ENCODE results near the gene CCDC69. TPM values are rescaled to one million over a fixed set of nuclear protein-coding genes. Genes with fewer than 3 reads are reported as not detected.
A peak's percentile ranks its signal among the peaks of the same experiment; 100 is the strongest.

CCDC69 gene
- total RNA-seq, 6 experiments from 2014 or later: 11.8 to 30.9 (median 22.9) TPM

GRCh38 chr5:151253605-151253950 lies 29.7 kb upstream of the CCDC69 start:
- ATAC-seq (no peak), DNase-seq (no peak)
- TF ChIP-seq POLR2A (IDR thresholded peaks at IDR 0.05): no peak
- TF ChIP-seq CTCF (IDR thresholded peaks at IDR 0.05): no peak
- Histone ChIP-seq H3K27me3 (no peaks in the 10 kb centered on the region), H3K9me3 (no peaks in the 10 kb centered on the region), H3K36me3 (no peaks in the 10 kb centered on the region), H3K4me1 (peaks cover 0 to 35% (median 8%) of the 10 kb centered on the region in 4 donors), H3K4me3 (peak overlapping the region; percentile 70 to 82 (median 72)), H3K27ac (peak overlapping the region; percentile 41 to 72 (median 61))
- intact Hi-C loops (cut with DNase I): no loop called here
- 15% methylated on average over 5 of the region's 5 CpGs for WGBS (ENCODE audit: insufficient coverage, low coverage, low lambda C conversion rate, missing lambda C conversion rate)

- intact Hi-C loops (cut with DNase I): no loop called here
- Histone ChIP-seq H3K4me3 (peak within 1 kb of the TSS; percentile 70 to 82 (median 72)), H3K27me3 (no peaks in the 10 kb centered on the region), H3K27ac (peak within 1 kb of the TSS; percentile 65 to 92 (median 84)), H3K9me3 (no peaks in the 10 kb centered on the region), H3K36me3 (no peaks in the 10 kb centered on the region), H3K4me1 (peaks cover 0 to 35% (median 8%) of the 10 kb centered on the region in 4 donors)
- under 1% methylated on average over 33 of the region's 52 CpGs for WGBS (ENCODE audit: insufficient coverage, low coverage, low lambda C conversion rate, missing lambda C conversion rate)
- DNase-seq (peak; percentile 99 to 100 (median 100)), ATAC-seq (peak; percentile 86 to 94 (median 90))
- TF ChIP-seq CTCF (IDR thresholded peaks at IDR 0.05): no peak
- peak; percentile 94 for TF ChIP-seq POLR2A (IDR thresholded peaks at IDR 0.05)
These were observed 29.1 kb upstream of the CCDC69 start, which contains the start of gene GM2A for GRCh38 chr5:151252762-151253604. Gene GM2A, plus strand, starts transcription at chr5:151253185. Its CDS starts 32 bp downstream, at chr5:151253217.

- intact Hi-C loops (cut with DNase I): no loop called here
- H3K4me3 ChIP-seq: peak overlapping the region in 2 of 3 donors; percentile 62 to 70
- no peaks in the 10 kb centered on the region for H3K27me3 ChIP-seq
- ATAC-seq (no peak), DNase-seq (no peak)
- peak overlapping the region; percentile 65 to 92 (median 84) for H3K27ac ChIP-seq
- peaks cover 0 to 35% (median 8%) of the 10 kb centered on the region in 4 donors for H3K4me1 ChIP-seq
- TF ChIP-seq CTCF (IDR thresholded peaks at IDR 0.05) (no peak), POLR2A (IDR thresholded peaks at IDR 0.05) (no peak)
- no peaks in the 10 kb centered on the region for H3K36me3 ChIP-seq
- H3K9me3 ChIP-seq: no peaks in the 10 kb centered on the region
- 51% methylated on average over 4 of the region's 4 CpGs for WGBS (ENCODE audit: insufficient coverage, low coverage, low lambda C conversion rate, missing lambda C conversion rate)
These were observed 27.7 kb upstream of the CCDC69 start for GRCh38 chr5:151251621-151252020.

DNA sequence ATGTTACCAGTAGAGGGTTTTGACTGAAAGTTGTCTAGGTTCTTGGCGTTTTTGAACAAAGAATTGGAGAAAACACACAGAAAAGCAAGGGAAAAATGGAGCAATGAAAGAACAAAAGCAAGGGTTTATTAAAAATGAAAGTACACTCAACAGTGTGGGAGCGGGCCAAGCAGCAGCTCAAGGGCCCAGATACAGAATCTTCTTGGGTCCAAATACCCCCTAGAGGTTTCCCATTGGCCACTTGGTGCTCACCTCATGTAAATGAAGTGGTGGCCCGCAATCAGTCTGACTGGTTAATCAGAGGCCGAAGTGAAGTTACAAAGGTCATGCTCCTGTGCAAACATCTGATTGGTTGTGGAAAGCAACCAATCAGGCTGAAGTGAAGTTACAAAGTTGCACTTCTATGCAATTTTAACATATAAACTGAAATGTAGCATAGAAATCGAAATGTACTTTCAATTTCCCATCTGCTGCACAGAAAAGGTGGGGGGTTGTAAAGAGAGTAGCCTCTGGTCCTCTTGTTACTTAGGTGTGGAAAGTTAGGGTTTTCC lies 27.2 kb upstream of the CCDC69 start:
- Histone ChIP-seq H3K4me3 (peak overlapping the region; percentile 39 to 70 (median 62)), H3K9me3 (no peaks in the 10 kb centered on the region), H3K4me1 (peaks cover 0 to 35% (median 8%) of the 10 kb centered on the region in 4 donors), H3K36me3 (no peaks in the 10 kb centered on the region), H3K27me3 (no peaks in the 10 kb centered on the region), H3K27ac (peak overlapping the region; percentile 65 to 92 (median 84))
- peak; percentile 52 to 85 (median 74) for DNase-seq
- WGBS (ENCODE audit: insufficient coverage, low coverage, low lambda C conversion rate, missing lambda C conversion rate): 25% methylated on average over 5 of the region's 5 CpGs
- ATAC-seq: peak; percentile 39 to 54 (median 42)
- intact Hi-C loops (cut with DNase I): no loop called here
- TF ChIP-seq CTCF (IDR thresholded peaks at IDR 0.05): no peak
- peak; percentile 52 for TF ChIP-seq POLR2A (IDR thresholded peaks at IDR 0.05)
